Left lung (tissue), 10 donors: ENCODE measurements around the gene OSBPL3. TPM values are rescaled to one million over a fixed set of nuclear protein-coding genes. Genes with fewer than 3 reads are reported as not detected.
A peak's percentile ranks its signal among the peaks of the same experiment; 100 is the strongest.

Experiments used
- ATAC-seq: fragments of 200-7000 bp; cut with Tn5 transposase; one replicate; pipeline ENCODE4 v1.9.1; 2020; ENCODE audit warnings: moderate library complexity
- DNase-seq, 4 donors: peaks; one replicate each; pipeline ENCODE4 v3.0.0-alpha.2; 2013 to 2020
- H3K27ac ChIP-seq, 2 donors: fragments of 200-600 bp; sonication (generic) in 1 of 2; one replicate each; pipeline versions ENCODE4 v1.5.0 to v1.8.0; 2020 to 2021
- H3K27me3 ChIP-seq, 2 donors: fragments of 200-600 bp; sonication (generic) in 1 of 2; one replicate each; pipeline versions ENCODE4 v1.5.0 to v1.8.0; 2020 to 2021
- H3K36me3 ChIP-seq, 2 donors: fragments of 200-600 bp; sonication (generic) in 1 of 2; one replicate each; pipeline versions ENCODE4 v1.5.0 to v1.8.0; 2020 to 2021
- H3K4me1 ChIP-seq, 2 donors: fragments of 200-600 bp; one replicate each; pipeline ENCODE4 v1.8.0; 2021
- H3K4me3 ChIP-seq, 2 donors: fragments of 200-600 bp; sonication (generic) in 1 of 2; one replicate each; pipeline versions ENCODE4 v1.5.0 to v1.8.0; 2020 to 2021; ENCODE audit warnings: mild to moderate bottlenecking in 1 of 2
- H3K9me3 ChIP-seq, 2 donors: fragments of 200-600 bp; sonication (generic) in 1 of 2; one replicate each; pipeline versions ENCODE4 v1.5.0 to v1.8.0; 2020 to 2021
- CTCF ChIP-seq, 2 donors: fragments of 200-600 bp; sonication (generic) in 1 of 2; IDR thresholded peaks; one replicate each; pipeline versions ENCODE4 v1.5.0 to v1.8.0; 2021; ENCODE audit warnings: antibody characterized with exemption in 2 of 2
- intact Hi-C, 2 donors: fragments of 100-400 bp; cut with DNase I; formaldehyde crosslinking; loops; one replicate each; pipeline versions ENCODE4 v1.11.2 to v1.14.2; 2022
- polyA plus RNA-seq, 6 donors: library from polyadenylated mRNA; unstranded; fragments of 120-200 nt; gene quantifications; one replicate each; pipeline ENCODE4 v1.2.1, GENCODE V29; 2013; ENCODE audit not compliant: insufficient read length in 6 of 6
- total RNA-seq, 2 donors: library from RNA; stranded (reverse); fragmentation: NEBNext Ultra II Directional; extraction: Animal tissue kit (Norgen Biotek cat#: 25700); gene quantifications; one replicate each; pipeline ENCODE4 v1.2.1, GENCODE V29; 2021
- donor health status: DM: no; HTN: yes; CAD: no.
- donor health status: DM: no; HTN: no; CAD: no.

Gene OSBPL3
- total and polyA plus RNA-seq, 8 donors = 2.3 to 30.5 (median 3.3) TPM

- no peak for TF ChIP-seq CTCF (IDR thresholded peaks at IDR 0.05)
- Histone ChIP-seq H3K27me3 (peaks cover 0 to 19% of the 10 kb centered on the region in 2 donors), H3K9me3 (no peaks in the 10 kb centered on the region), H3K36me3 (no peaks in the 10 kb centered on the region), H3K4me1 (no peaks in the 10 kb centered on the region), H3K4me3 (no peak overlapping the region), H3K27ac (no peak overlapping the region)
- ATAC-seq (no peak), DNase-seq (no peak)
- intact Hi-C loops = no loop called here
Measured at GRCh38 chr7:24769014-24769830, 210.8 kb downstream of the OSBPL3 start.

GRCh38 chr7:24767878-24768569, 212.0 kb downstream of the OSBPL3 start:
- TF ChIP-seq CTCF (IDR thresholded peaks at IDR 0.05) = no peak
- intact Hi-C loops = no loop called here
- Histone ChIP-seq H3K27ac (no peak overlapping the region), H3K27me3 (peaks cover 0 to 19% of the 10 kb centered on the region in 2 donors), H3K4me3 (no peak overlapping the region), H3K4me1 (no peaks in the 10 kb centered on the region), H3K9me3 (no peaks in the 10 kb centered on the region), H3K36me3 (no peaks in the 10 kb centered on the region)
- no peak for ATAC-seq
- DNase-seq = no peak

- peaks cover 0 to 33% of the 10 kb centered on the region in 2 donors for H3K27me3 ChIP-seq
- TF ChIP-seq CTCF (IDR thresholded peaks at IDR 0.05) = no peak
- ATAC-seq (no peak), DNase-seq (peak in 1 of 4 donors; percentile 23)
- no peak overlapping the region for H3K4me3 ChIP-seq
- no peaks in the 10 kb centered on the region for H3K36me3 ChIP-seq
- no peaks in the 10 kb centered on the region for H3K4me1 ChIP-seq
- intact Hi-C loops = no loop called here
- no peaks in the 10 kb centered on the region for H3K9me3 ChIP-seq
- no peak overlapping the region for H3K27ac ChIP-seq
Measured at GRCh38 chr7:24764972-24765744, 214.8 kb downstream of the OSBPL3 start.

- no peak overlapping the region for H3K27ac ChIP-seq
- H3K9me3 ChIP-seq = no peaks in the 10 kb centered on the region
- peaks cover 0 to 45% of the 10 kb centered on the region in 2 donors for H3K27me3 ChIP-seq
- intact Hi-C loops = no loop called here
- no peak for ATAC-seq
- no peak for TF ChIP-seq CTCF (IDR thresholded peaks at IDR 0.05)
- H3K4me3 ChIP-seq = no peak overlapping the region
- H3K4me1 ChIP-seq = no peaks in the 10 kb centered on the region
- H3K36me3 ChIP-seq = no peaks in the 10 kb centered on the region
- DNase-seq = no peak
Measured at GRCh38 chr7:24764011-24764410, 216.0 kb downstream of the OSBPL3 start.
